Mononuclear cell (primary cell): ENCODE results near the gene MCU. TPM values are rescaled to one million over a fixed set of nuclear protein-coding genes. Genes with fewer than 3 reads are reported as not detected.
"Not testable (repeated sequence)": the region's sequence is repeated elsewhere in the genome, so short reads cannot be mapped to it uniquely, and the experiment has no call there.

Experiments
- H3K27me3 ChIP-seq: 2 replicates; pipeline ENCODE4 v1.6.0; 2011; ENCODE audit warnings: low read length, control low read depth; ENCODE audit not compliant: insufficient read depth
- H3K4me1 ChIP-seq: 2 replicates; pipeline ENCODE4 v1.5.1; 2011; ENCODE audit warnings: mild to moderate bottlenecking, low read length, control low read depth; ENCODE audit not compliant: insufficient read depth
- H3K4me3 ChIP-seq: 2 replicates; pipeline ENCODE4 v1.5.1; 2011; ENCODE audit warnings: mild to moderate bottlenecking, low read length, moderate library complexity
- H3K9me3 ChIP-seq: 2 replicates; pipeline ENCODE4 v1.5.1; 2011; ENCODE audit warnings: low read depth, mild to moderate bottlenecking, control low read depth, low read length
- total RNA-seq: library from RNA; depleted of rRNA; stranded (reverse); fragments of >200 nt; gene quantifications from one replicate; pipeline ENCODE4 v1.2.3, GENCODE V29; 2012

Gene MCU
- total RNA-seq, 1 donor = 12.0 TPM

DNA sequence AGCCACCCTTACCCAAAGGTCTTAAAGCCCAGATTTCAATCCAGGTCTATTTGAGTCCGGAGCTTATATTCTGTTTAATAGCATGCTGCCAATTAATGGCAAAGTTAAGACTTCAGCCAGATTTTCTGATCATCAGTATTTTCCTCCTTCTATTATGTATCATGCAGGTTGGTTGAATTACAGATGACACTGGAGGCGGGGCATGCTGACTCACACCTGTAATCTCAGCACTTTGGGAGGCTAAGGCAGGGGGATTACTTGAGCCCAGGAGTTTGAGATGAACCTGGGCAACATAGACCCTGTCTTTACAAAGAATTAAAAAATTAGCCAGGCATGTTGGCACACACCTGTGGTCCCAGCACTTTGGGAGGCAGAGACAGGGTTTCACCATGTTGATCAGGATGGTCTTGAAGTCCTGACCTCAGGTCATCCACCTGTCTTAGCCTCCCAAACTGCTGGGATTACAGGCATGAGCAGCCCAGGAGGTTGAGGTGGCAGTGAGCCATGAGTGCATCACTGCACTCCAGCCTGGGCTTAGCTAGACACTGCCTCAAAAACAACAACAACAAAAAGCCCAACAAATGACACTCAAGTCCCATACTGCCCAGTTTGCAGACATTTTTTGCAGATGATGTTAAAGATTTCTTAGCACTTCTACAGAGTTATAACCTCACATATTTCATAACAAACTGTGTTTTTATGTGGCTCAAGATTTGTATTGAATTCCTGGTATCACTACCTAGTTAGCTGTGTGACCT lies 62.5 kb downstream of the MCU start:
- Histone ChIP-seq H3K9me3 (no peaks in the 10 kb centered on the region), H3K4me1 (peaks cover 15% of the 10 kb centered on the region), H3K4me3 (no peak overlapping the region), H3K27me3 (no peaks in the 10 kb centered on the region)

DNA sequence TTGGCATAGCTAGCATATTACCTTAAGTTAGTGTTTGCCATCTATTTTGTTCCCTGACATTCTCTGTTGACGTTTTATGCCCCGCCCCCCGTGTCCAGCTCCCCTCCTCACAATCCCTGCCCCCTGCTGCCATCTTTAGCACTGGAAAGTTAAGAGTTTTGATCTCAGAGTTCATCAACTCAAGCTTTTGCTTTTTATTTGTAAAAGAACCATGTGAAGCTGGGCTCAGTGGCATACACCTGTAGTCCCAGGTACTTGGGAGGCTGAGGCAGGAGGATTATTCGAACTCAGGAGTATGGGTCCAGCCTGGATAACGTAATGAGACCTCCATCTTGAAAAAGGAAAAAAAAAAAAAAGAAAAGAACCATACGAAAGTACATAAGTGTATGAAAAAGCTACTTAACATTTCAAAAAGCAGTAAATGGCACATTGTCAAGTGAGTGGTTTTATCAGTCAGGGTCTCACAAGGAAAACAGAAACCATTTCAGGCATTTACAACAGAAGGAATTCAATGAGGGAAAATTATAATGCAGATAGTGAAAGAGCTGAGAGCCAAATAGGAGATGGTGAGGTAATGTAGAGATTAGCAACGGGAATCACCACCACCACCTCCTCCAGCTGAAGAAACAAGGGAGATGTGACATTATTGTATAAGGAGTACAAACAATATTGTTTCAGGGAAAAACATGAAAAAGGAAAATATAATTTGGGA lies 64.9 kb downstream of the MCU start:
- Histone ChIP-seq H3K27me3 (no peaks in the 10 kb centered on the region), H3K9me3 (no peaks in the 10 kb centered on the region), H3K4me3 (no peak overlapping the region), H3K4me1 (peaks cover 15% of the 10 kb centered on the region)

DNA sequence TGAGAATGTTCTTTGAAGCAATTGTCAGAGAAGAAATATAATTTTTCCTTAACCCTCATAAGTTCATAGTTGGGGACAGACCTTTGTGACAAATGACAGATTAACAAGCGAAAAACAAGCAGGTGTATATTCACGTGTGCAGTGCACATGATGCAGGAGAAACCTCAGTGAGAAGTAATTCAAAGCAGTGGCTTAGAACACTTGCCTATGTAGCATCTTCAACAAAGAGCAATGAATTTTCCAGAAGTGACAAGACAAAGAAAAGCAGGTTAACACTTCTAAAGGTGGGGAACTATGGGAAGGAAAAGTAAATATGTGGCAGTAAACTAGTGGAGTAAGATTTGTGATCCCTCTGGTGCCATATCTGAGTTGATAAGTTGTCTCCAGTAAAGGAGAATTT lies 65.8 kb downstream of the MCU start:
- Histone ChIP-seq H3K4me1 (peaks cover 15% of the 10 kb centered on the region), H3K4me3 (no peak overlapping the region), H3K9me3 (no peaks in the 10 kb centered on the region), H3K27me3 (no peaks in the 10 kb centered on the region)

DNA sequence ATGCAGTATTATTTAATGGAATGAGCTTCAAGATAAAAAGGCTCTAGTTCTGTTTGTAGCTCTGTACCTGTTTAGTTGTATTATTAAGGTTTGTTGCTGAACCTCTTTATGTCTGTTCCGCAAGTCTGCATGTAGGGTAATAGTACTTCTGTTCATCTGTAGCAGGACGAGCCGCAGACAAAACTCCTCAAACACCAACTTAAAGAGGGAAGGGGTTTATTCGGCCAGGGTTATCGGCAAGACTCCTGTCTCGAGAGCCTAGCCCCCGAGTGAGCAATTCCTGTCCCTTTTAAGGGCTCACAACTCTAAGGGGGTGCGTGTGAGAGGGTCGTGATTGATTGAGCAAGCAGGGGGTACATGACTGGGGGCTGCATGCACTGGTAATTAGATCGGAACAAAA lies 67.0 kb downstream of the MCU start:
- H3K27me3 ChIP-seq, H3K4me3 ChIP-seq, H3K9me3 ChIP-seq, H3K4me1 ChIP-seq: not testable (repeated sequence)

DNA sequence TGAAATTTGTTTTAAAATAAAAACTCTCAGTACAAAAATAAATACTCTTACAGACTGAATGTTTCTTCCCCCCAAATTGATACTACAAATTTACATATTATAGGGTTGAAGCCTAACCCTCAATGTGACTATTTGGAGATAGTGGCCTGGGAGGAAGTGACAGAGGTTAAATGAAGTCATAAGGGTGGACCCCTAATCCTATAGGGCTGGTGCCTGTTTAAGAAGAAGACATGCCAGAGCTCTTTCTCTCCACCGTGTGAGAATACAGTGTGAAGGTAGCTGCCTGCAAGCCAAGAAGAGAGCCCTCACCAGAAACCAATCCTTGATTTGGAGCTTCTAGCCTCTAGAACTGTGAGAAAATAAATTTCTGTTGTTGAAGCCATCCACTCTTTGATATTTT lies 67.6 kb downstream of the MCU start:
- H3K27me3 ChIP-seq = no peaks in the 10 kb centered on the region
- no peak overlapping the region for H3K4me3 ChIP-seq
- peaks cover 2% of the 10 kb centered on the region for H3K4me1 ChIP-seq
- no peaks in the 10 kb centered on the region for H3K9me3 ChIP-seq

DNA sequence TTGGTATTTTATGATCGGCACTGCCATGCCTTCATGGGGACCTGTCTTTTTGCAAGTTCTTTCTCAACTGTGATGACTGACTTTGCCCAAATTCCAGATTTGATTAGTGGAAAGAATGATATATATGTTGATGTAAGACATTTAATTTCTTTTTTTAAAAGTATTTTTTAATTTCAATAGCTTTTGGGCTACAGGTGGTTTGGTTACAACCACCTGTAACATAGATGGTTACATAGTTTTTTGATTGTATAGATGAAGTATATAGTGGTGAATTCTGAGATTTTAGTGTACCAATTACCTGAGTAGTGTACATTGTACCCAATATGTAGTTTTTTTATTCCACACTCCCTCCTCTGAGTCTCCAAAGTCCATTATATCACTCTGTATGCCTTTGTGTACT lies 69.6 kb downstream of the MCU start:
- no peaks in the 10 kb centered on the region for H3K9me3 ChIP-seq
- H3K4me1 ChIP-seq = no peaks in the 10 kb centered on the region
- no peak overlapping the region for H3K4me3 ChIP-seq
- no peaks in the 10 kb centered on the region for H3K27me3 ChIP-seq

DNA sequence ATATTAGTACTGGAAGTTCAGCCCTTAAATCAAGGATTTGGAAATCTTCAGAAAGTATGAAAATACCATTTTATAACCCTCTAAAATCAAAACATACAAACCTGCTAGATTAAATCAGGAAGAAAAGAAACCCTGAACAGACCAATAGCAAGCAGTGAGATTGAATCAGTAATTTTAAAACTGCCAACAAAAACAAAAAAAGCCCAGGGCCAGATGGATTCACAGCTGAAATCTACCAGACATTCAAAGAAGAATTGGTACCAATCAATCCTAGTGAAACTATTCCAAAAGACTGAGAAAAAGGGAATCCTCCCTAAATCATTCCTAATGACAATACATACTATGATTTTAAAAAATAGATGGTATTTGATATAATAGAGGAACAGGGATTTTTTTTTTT lies 70.1 kb downstream of the MCU start:
- Histone ChIP-seq H3K4me3 (no peak overlapping the region), H3K9me3 (peaks cover under 1% of the 10 kb centered on the region), H3K27me3 (no peaks in the 10 kb centered on the region), H3K4me1 (no peaks in the 10 kb centered on the region)

DNA sequence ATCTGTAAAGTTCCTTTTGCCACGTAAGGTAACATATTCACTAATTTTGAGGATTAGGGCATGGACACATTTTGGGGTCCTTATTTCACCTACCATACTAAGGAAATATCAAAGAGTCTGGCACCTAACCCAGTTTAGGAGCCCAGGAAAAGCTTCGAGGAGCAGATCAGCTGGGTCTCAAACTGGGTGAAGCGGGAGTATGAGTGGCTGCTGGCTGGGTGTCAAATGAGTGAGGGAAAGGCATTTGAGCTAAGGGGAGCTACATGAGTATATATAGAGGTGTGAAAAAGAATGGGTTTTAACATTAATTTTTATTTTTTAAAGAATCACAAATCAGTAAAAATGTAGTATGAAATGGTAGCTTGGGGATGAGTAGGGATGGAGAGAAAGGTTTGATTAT lies 71.3 kb downstream of the MCU start:
- Histone ChIP-seq H3K27me3 (no peaks in the 10 kb centered on the region), H3K9me3 (peaks cover 13% of the 10 kb centered on the region), H3K4me1 (no peaks in the 10 kb centered on the region), H3K4me3 (no peak overlapping the region)

DNA sequence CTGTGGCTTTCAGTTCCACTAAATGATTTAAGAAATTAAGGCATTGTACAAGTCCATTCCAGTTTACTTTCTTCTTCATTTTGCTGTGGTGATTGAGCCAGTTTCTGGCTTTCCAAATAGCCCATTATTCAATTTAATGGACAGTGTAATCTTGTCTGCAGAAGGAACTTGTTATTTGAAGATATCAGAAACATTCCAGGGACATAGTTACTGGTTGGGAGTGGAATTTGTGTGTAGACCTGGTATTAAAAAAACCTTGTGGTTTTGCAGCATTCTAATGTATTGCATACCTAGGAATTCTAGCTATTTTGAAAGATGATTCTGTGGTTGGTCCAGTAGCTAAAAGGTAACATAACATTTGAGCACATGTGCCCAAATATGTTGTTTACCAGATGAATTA lies 72.2 kb downstream of the MCU start:
- no peaks in the 10 kb centered on the region for H3K4me1 ChIP-seq
- no peaks in the 10 kb centered on the region for H3K27me3 ChIP-seq
- peaks cover 15% of the 10 kb centered on the region for H3K9me3 ChIP-seq
- no peak overlapping the region for H3K4me3 ChIP-seq

DNA sequence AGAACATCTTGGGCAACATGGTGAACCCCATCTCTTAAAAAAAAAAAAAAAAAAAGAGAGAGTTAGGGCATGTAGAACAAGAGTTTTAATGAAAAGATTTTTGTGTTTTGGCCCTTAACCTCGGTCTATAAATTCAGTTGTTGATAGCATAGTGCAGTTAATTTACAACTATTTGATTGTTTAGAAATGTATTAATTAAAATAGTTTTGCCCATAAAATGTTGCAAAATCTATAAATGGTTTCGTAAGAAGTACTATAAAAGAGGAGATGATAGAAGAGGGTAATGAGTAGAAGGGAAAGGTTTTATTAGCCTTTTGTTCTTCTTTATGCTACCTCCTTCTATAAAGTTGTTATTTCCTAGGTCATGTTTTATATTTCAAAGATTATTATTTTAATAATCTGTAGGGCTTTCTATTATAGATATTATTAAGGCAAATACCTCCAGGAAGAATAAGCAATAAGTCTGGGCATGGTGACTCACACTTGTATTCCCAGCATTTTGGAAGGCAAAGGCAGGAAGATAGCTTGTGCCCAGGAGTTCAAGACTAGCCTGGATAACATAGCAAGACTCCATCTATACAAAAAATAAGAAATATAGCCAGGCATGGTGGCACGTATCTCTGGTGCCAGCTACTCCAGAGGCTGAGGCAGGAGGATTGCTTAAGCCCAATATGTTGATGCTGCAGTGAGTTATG lies 73.3 kb downstream of the MCU start:
- Histone ChIP-seq H3K27me3 (no peaks in the 10 kb centered on the region), H3K9me3 (peaks cover 15% of the 10 kb centered on the region), H3K4me1 (no peaks in the 10 kb centered on the region), H3K4me3 (no peak overlapping the region)

DNA sequence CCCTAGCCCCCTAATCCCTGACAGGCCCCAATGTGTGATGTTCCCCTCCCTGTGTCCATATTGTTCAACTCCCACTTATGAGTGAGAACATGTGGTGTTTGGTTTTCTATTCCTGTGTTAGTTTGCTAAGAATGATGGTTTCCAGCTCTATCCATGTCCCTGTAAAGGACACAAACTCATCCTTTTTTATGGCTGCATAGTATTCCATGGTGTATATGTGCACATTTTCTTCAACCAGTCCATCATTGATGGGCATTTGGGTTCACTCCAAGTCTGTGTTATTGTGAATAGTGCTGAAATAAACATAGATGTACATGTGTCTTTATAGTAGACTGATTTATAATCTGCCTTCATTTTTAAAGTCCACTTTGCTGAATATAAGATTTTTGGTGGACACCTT lies 79.3 kb downstream of the MCU start:
- peaks cover 25% of the 10 kb centered on the region for H3K9me3 ChIP-seq
- H3K4me3 ChIP-seq, H3K27me3 ChIP-seq, H3K4me1 ChIP-seq: not testable (repeated sequence)

DNA sequence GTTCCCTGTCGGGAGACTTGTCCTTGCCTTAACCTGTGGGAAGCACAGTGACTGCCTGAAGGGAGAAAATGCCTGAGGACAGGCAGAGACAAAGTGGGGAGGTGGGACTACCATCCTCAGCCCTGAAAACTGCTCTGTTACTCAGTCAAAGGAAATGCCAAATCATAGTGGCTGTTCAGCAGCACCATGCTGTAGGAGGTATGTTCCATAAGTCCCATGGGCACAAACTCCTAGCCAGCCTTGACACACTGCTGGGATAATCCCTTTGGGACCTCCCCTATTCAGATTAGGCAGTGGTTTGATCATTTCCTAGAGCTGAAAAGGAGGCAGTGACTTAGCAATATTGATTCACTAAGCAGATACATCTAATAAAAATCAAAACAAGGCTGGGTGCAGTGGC lies 80.1 kb downstream of the MCU start:
- H3K4me1 ChIP-seq = no peaks in the 10 kb centered on the region

DNA sequence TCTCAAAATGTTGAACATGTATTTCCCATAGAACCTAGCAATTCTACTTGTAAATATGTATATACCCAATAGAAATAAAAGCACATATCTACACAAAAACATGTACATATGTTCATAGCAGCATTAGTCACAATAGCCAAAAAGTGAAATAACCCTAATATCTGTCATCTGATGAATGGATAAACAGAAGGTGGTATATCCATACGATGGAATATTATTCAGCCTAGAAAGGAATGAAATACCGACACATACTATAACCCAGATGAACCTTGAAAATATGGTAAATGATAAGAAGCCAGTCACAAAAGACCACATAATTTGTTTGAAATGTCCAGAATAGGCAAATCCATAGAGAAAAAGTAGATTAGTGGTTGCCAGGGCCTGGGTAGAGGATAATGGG lies 87.9 kb downstream of the MCU start:
- H3K9me3 ChIP-seq = no peaks in the 10 kb centered on the region
- H3K27me3 ChIP-seq = no peaks in the 10 kb centered on the region
- no peak overlapping the region for H3K4me3 ChIP-seq
- no peaks in the 10 kb centered on the region for H3K4me1 ChIP-seq

More for the DNA sequence above, 80.1 kb downstream of the MCU start:
- H3K9me3 ChIP-seq = peaks cover 25% of the 10 kb centered on the region
- H3K4me3 ChIP-seq = no peak overlapping the region
- H3K27me3 ChIP-seq = no peaks in the 10 kb centered on the region

DNA sequence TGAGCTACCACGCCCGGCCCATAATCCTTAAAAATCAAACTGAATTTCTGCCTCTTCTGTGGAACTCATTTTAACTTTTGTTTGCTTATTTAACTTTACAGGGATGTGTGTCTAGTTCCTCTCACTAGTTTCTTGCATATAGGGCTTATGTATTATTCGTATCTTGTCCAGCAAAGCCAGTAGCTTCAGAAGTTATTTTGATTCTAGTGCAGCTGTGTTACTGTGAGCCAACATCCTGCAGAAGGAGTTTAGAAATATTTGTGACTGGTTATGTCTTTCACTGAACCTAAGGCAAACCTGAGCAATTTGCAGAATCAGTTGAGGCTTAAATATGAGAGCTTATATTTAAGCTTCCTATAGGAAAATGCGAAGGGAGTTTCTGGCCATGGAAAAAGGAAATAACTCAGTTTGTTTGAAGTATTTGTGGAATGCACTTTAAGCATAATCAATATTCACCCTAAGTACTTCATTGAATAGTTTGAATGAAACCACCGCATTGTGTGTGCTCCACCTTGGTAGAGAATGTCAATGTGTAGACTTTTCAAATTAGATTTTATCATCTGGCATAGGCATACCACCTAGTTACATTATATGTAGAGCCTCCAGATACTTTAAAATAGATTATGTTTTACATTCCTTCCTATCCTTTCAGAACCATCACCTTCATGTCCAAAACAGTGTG lies 90.8 kb downstream of the MCU start:
- H3K4me1 ChIP-seq = no peaks in the 10 kb centered on the region

DNA sequence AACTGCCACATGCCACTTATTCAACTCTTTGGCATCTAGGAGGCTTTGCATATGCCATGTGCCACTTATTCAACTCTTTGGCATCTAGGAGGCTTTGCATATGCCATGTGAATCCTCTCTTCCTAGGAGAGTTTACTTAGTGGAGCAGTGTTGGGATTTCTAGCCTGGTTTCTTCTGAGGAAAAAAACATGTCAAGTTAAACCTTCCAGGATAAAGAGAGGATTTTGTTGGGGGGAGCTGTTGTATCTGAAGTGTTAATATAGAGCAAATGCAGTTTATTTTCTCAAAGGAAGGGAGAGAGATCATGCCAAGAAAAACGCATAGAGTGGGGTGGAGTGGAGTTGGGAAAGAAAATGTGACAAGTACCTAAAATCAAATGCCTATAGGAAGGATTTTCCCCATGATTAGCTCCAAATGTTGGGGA lies 91.5 kb downstream of the MCU start:
- H3K4me1 ChIP-seq = no peaks in the 10 kb centered on the region
- H3K9me3 ChIP-seq = no peaks in the 10 kb centered on the region
- H3K27me3 ChIP-seq = no peaks in the 10 kb centered on the region
- H3K4me3 ChIP-seq = no peak overlapping the region

More for the DNA sequence above, 90.8 kb downstream of the MCU start:
- H3K4me3 ChIP-seq = no peak overlapping the region
- H3K27me3 ChIP-seq = no peaks in the 10 kb centered on the region
- no peaks in the 10 kb centered on the region for H3K9me3 ChIP-seq
